ENCODE results near the gene DNASE1L1. TPM values are rescaled to one million over a fixed set of nuclear protein-coding genes. Genes with fewer than 3 reads are reported as not detected.

The DNASE1L1 gene
- total RNA-seq, 1 experiment from 2014 or later: 16.2 TPM

DNA sequence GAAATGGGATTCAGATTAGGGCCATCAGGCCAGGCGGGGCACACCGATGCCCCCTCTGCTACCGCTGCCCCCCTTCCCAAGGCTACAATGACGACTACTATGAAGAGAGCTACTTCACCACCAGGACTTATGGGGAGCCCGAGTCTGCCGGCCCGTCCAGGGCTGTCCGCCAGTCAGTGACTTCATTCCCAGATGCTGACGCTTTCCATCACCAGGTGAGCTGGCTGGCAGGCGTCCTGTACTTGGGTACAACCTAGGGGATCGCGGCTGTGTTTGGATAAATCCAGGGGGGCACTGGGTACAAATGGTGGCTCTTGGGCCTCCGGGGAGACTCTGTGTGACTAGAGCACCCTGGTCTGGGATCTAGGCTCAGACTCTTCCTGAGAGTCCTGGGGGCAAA, 28.9 kb downstream of the DNASE1L1 start:
- Mint-ChIP-seq H3K27ac (peak overlapping the region; percentile 100), H3K27me3 (ENCODE audit: low read depth) (peaks cover 6% of the 10 kb centered on the region), H3K9me3 (no peaks in the 10 kb centered on the region), H3K36me3 (peaks cover 9% of the 10 kb centered on the region), H3K4me1 (peaks cover 26% of the 10 kb centered on the region), H3K4me3 (peak overlapping the region; percentile 85)
- ChIA-PET CTCF (no interaction called here), POLR2A (interaction anchor here (0.6 to 3.3 kb wide), 3 partner anchors 9 to 152 kb away, joined by 3 to 13 read pairs (median 5); no protein-coding TSS in a partner anchor)
- ATAC-seq: no peak
- DNase-seq (ENCODE audit: low spot score): no peak
- TF ChIP-seq ZNF138 (CRISPR knock-in tag; conservative IDR thresholded peaks at IDR 0.05): no peak
- TF ChIP-seq, protein P1, sequence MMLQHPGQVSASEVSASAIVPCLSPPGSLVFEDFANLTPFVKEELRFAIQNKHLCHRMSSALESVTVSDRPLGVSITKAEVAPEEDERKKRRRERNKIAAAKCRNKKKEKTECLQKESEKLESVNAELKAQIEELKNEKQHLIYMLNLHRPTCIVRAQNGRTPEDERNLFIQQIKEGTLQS (CRISPR knock-in tag; conservative IDR thresholded peaks at IDR 0.05): no peak
- TF ChIP-seq, protein P2, sequence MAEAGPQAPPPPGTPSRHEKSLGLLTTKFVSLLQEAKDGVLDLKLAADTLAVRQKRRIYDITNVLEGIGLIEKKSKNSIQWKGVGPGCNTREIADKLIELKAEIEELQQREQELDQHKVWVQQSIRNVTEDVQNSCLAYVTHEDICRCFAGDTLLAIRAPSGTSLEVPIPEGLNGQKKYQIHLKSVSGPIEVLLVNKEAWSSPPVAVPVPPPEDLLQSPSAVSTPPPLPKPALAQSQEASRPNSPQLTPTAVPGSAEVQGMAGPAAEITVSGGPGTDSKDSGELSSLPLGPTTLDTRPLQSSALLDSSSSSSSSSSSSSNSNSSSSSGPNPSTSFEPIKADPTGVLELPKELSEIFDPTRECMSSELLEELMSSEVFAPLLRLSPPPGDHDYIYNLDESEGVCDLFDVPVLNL (CRISPR knock-in tag; IDR thresholded peaks at IDR 0.05; ENCODE audit: borderline replicate concordance, low read depth): no peak

DNA sequence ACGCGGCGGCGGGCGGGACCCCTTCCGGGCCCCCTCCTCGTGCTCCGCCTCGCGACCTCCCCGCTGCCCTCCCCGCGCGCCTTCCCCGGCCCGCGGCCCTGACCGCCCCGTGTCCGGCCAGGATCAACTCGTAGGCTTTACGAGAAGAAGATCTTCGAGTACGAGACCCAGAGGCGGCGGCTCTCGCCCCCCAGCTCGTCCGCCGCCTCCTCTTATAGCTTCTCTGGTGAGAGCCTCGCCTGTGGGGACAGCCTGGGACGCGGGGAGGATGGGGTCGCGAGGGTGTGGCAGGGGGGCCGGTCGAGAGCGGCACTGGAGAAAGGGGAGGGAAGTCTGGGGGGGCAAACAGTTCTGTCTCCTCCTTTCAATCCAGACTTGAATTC, 29.5 kb downstream of the DNASE1L1 start:
- DNase-seq (ENCODE audit: low spot score) (no peak), ATAC-seq (no peak)
- TF ChIP-seq JUN (CRISPR knock-in tag; IDR thresholded peaks at IDR 0.05): no peak
- TF ChIP-seq, protein P3, sequence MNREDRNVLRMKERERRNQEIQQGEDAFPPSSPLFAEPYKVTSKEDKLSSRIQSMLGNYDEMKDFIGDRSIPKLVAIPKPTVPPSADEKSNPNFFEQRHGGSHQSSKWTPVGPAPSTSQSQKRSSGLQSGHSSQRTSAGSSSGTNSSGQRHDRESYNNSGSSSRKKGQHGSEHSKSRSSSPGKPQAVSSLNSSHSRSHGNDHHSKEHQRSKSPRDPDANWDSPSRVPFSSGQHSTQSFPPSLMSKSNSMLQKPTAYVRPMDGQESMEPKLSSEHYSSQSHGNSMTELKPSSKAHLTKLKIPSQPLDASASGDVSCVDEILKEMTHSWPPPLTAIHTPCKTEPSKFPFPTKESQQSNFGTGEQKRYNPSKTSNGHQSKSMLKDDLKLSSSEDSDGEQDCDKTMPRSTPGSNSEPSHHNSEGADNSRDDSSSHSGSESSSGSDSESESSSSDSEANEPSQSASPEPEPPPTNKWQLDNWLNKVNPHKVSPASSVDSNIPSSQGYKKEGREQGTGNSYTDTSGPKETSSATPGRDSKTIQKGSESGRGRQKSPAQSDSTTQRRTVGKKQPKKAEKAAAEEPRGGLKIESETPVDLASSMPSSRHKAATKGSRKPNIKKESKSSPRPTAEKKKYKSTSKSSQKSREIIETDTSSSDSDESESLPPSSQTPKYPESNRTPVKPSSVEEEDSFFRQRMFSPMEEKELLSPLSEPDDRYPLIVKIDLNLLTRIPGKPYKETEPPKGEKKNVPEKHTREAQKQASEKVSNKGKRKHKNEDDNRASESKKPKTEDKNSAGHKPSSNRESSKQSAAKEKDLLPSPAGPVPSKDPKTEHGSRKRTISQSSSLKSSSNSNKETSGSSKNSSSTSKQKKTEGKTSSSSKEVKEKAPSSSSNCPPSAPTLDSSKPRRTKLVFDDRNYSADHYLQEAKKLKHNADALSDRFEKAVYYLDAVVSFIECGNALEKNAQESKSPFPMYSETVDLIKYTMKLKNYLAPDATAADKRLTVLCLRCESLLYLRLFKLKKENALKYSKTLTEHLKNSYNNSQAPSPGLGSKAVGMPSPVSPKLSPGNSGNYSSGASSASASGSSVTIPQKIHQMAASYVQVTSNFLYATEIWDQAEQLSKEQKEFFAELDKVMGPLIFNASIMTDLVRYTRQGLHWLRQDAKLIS (CRISPR knock-in tag; IDR thresholded peaks at IDR 0.05; ENCODE audit: borderline replicate concordance): no peak
- Mint-ChIP-seq H3K4me1 (peaks cover 25% of the 10 kb centered on the region), H3K27me3 (ENCODE audit: low read depth) (peaks cover 8% of the 10 kb centered on the region), H3K27ac (no peak overlapping the region), H3K4me3 (peak overlapping the region; percentile 85), H3K9me3 (no peaks in the 10 kb centered on the region), H3K36me3 (peaks cover 9% of the 10 kb centered on the region)
- ChIA-PET CTCF (no interaction called here), POLR2A (interaction anchor here (0.6 to 3.3 kb wide), 5 partner anchors 9 to 153 kb away, joined by 3 to 13 read pairs (median 5); partner anchors contain the start of genes DNASE1L1 and RPL10)

DNA sequence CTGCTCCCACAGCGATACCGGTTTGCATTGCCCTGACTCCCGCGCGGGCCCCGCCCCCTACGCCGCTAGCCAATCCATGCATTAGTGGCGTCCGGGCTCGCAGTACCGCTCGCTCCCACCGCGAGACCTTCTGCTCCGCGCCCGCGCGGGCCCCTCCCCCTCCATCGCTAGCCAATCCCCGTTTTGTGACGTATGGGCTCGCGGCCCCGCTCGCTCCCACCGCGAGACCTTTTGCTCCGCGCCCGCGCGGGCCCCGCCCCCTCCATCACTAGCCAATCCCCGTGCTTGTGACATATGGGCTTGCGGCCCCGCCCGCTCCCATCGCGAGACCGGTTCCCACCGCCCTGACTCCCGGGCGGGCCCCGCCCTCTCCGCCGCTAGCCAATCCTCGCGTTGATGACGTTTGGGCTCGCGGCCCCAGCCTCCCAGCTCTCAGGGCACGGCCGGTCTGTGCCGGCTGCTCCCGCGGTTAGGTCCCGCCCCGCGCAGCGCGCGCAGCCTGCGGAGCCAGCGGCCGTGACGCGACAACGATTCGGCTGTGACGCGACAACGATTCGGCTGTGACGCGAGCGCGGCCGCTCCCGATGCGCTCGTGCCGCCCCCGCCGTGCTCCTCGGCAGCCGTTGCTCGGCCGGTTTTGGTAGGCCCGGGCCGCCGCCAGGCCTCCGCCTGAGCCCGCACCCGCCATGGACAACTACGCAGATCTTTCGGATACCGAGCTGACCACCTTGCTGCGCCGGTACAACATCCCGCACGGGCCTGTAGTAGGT, 30.1 kb downstream of the DNASE1L1 start, which contains the start of gene EMD:
Gene EMD (plus strand): TSS at position 497 of the 770 bp plus-strand sequence. CDS start 190 bp downstream, at position 687.
- DNase-seq (ENCODE audit: low spot score): peak; percentile 95
- peaks cover 8% of the 10 kb centered on the region for H3K27me3 Mint-ChIP-seq (ENCODE audit: low read depth)
- H3K4me3 Mint-ChIP-seq: peak within 1 kb of the TSS; percentile 85
- ATAC-seq: peak; percentile 83
- peak within 1 kb of the TSS; percentile 100 for H3K27ac Mint-ChIP-seq
- POLR2A ChIA-PET: interaction anchor here (1.0 to 3.3 kb wide), 4 partner anchors 8 to 30 kb away, joined by 3 to 13 read pairs (median 6); partner anchors contain the start of genes DNASE1L1 and RPL10
- CTCF ChIA-PET: no interaction called here
- H3K36me3 Mint-ChIP-seq: peaks cover 9% of the 10 kb centered on the region
- no peaks in the 10 kb centered on the region for H3K9me3 Mint-ChIP-seq
- peaks cover 20% of the 10 kb centered on the region for H3K4me1 Mint-ChIP-seq
- TF ChIP-seq, protein P4, sequence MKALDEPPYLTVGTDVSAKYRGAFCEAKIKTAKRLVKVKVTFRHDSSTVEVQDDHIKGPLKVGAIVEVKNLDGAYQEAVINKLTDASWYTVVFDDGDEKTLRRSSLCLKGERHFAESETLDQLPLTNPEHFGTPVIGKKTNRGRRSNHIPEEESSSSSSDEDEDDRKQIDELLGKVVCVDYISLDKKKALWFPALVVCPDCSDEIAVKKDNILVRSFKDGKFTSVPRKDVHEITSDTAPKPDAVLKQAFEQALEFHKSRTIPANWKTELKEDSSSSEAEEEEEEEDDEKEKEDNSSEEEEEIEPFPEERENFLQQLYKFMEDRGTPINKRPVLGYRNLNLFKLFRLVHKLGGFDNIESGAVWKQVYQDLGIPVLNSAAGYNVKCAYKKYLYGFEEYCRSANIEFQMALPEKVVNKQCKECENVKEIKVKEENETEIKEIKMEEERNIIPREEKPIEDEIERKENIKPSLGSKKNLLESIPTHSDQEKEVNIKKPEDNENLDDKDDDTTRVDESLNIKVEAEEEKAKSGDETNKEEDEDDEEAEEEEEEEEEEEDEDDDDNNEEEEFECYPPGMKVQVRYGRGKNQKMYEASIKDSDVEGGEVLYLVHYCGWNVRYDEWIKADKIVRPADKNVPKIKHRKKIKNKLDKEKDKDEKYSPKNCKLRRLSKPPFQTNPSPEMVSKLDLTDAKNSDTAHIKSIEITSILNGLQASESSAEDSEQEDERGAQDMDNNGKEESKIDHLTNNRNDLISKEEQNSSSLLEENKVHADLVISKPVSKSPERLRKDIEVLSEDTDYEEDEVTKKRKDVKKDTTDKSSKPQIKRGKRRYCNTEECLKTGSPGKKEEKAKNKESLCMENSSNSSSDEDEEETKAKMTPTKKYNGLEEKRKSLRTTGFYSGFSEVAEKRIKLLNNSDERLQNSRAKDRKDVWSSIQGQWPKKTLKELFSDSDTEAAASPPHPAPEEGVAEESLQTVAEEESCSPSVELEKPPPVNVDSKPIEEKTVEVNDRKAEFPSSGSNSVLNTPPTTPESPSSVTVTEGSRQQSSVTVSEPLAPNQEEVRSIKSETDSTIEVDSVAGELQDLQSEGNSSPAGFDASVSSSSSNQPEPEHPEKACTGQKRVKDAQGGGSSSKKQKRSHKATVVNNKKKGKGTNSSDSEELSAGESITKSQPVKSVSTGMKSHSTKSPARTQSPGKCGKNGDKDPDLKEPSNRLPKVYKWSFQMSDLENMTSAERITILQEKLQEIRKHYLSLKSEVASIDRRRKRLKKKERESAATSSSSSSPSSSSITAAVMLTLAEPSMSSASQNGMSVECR (CRISPR knock-in tag; IDR thresholded peaks at IDR 0.05; ENCODE audit: borderline replicate concordance): 0 out of 2 replicates have a peak, but pooled peaks have one; percentile 28
- TF ChIP-seq SP1 (CRISPR knock-in tag; conservative IDR thresholded peaks at IDR 0.05) (peak; percentile 91), FOXP1 (CRISPR knock-in tag; IDR thresholded peaks at IDR 0.05; ENCODE audit: borderline replicate concordance) (peak; percentile 69), FOXK1 (CRISPR knock-in tag; IDR thresholded peaks at IDR 0.05) (peak; percentile 62), NFYB (CRISPR knock-in tag; conservative IDR thresholded peaks at IDR 0.05; ENCODE audit: low read depth) (no peak), MYBL2 (CRISPR knock-in tag; IDR thresholded peaks at IDR 0.05) (peak; percentile 78), CBFB (CRISPR knock-in tag; IDR thresholded peaks at IDR 0.05; ENCODE audit: low read depth) (no peak), ETV6 (CRISPR knock-in tag; IDR thresholded peaks at IDR 0.05) (peak; percentile 33; the same call in 1 of the 2 replicates), JAZF1 (CRISPR knock-in tag; IDR thresholded peaks at IDR 0.05) (no peak), ZBTB21 (CRISPR knock-in tag; IDR thresholded peaks at IDR 0.05; ENCODE audit: borderline replicate concordance) (peak; percentile 99)
- TF ChIP-seq, protein P5, sequence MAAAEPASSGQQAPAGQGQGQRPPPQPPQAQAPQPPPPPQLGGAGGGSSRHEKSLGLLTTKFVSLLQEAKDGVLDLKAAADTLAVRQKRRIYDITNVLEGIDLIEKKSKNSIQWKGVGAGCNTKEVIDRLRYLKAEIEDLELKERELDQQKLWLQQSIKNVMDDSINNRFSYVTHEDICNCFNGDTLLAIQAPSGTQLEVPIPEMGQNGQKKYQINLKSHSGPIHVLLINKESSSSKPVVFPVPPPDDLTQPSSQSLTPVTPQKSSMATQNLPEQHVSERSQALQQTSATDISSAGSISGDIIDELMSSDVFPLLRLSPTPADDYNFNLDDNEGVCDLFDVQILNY (CRISPR knock-in tag; IDR thresholded peaks at IDR 0.05): 0 out of 2 replicates have a peak, but pooled peaks have one; percentile 25
- TF ChIP-seq, protein P6, sequence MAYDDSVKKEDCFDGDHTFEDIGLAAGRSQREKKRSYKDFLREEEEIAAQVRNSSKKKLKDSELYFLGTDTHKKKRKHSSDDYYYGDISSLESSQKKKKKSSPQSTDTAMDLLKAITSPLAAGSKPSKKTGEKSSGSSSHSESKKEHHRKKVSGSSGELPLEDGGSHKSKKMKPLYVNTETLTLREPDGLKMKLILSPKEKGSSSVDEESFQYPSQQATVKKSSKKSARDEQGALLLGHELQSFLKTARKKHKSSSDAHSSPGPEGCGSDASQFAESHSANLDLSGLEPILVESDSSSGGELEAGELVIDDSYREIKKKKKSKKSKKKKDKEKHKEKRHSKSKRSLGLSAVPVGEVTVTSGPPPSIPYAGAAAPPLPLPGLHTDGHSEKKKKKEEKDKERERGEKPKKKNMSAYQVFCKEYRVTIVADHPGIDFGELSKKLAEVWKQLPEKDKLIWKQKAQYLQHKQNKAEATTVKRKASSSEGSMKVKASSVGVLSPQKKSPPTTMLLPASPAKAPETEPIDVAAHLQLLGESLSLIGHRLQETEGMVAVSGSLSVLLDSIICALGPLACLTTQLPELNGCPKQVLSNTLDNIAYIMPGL (CRISPR knock-in tag; IDR thresholded peaks at IDR 0.05): peak; percentile 70; the same call in 1 of the 2 replicates

Measured in WTC11 (cell line).